AG04450 (cell line): ENCODE measurements around the gene FABP1. TPM values are rescaled to one million over a fixed set of nuclear protein-coding genes. Genes with fewer than 3 reads are reported as not detected.

Experiments
- CTCF ChIA-PET: fragments of 300-600, 350-600 bp; formaldehyde crosslinking; extraction: SDS; loops from one replicate; lab custom pipeline; 2022; ENCODE audit warnings: antibody characterized with exemption, inconsistent platforms; lab: Charles Lee
- POLR2A ChIA-PET: fragments of 350-600 bp; formaldehyde crosslinking; extraction: SDS; loops from one replicate; lab custom pipeline; 2021; ENCODE audit warnings: antibody characterized with exemption, inconsistent platforms; lab: Yijun Ruan, JAX
- DNase-seq: peaks from one replicate; pipeline ENCODE4 v3.0.0-alpha.2; 2011; ENCODE audit warnings: low read depth, low spot score
- H3K27ac ChIP-seq: one replicate; pipeline ENCODE4 v1.5.1; 2012; ENCODE audit warnings: low read depth, low read length, control low read depth
- H3K27me3 ChIP-seq: one replicate; pipeline ENCODE4 v1.6.0; 2012; ENCODE audit warnings: low read length; ENCODE audit not compliant: control insufficient read depth, insufficient read depth
- H3K4me3 ChIP-seq: 2 replicates; pipeline ENCODE4 v1.5.1; 2011; ENCODE audit warnings: mild to moderate bottlenecking, low read depth, low read length, control low read depth
- H3K9me3 ChIP-seq: 2 replicates; pipeline ENCODE4 v1.5.1; 2012; ENCODE audit warnings: low read length; ENCODE audit not compliant: control insufficient read depth, insufficient read depth
- CTCF ChIP-seq: IDR thresholded peaks from 2 replicates; pipeline ENCODE4 v1.5.1; 2011; ENCODE audit warnings: low read depth, low read length, control low read depth, inconsistent platforms
- polyA plus RNA-seq: library from polyadenylated mRNA; depleted of rRNA; stranded (reverse); fragments of >200 nt; gene quantifications from 2 replicates; pipeline ENCODE4 v1.2.3, GENCODE V29; 2011

FABP1 gene
- polyA plus RNA-seq, 1 experiment = not detected

- ChIA-PET CTCF (no interaction called here), POLR2A (interaction anchor here (0.6 kb wide), 1 partner anchor 19 kb away, joined by 4 read pairs; no protein-coding TSS in a partner anchor)
- H3K4me3 ChIP-seq = no peak overlapping the region
Observed at GRCh38 chr2:88110830-88111229, 17.0 kb downstream of the FABP1 start.

GRCh38 chr2:88108796-88109195 is 19.1 kb downstream of the FABP1 start:
- H3K9me3 ChIP-seq = no peaks in the 10 kb centered on the region; the same call in 1 of the 2 replicates
- no peak for DNase-seq
- no peak for TF ChIP-seq CTCF
- no peak overlapping the region for H3K27ac ChIP-seq
- ChIA-PET POLR2A (no interaction called here), CTCF (interaction anchor here (1.5 kb wide), 1 partner anchor 49 kb away, joined by 3 read pairs; no protein-coding TSS in a partner anchor)
- no peak overlapping the region for H3K4me3 ChIP-seq
- peaks cover 4% of the 10 kb centered on the region for H3K27me3 ChIP-seq

More at GRCh38 chr2:88110830-88111229, 17.0 kb downstream of the FABP1 start:
- Histone ChIP-seq H3K27ac (no peak overlapping the region), H3K9me3 (no peaks in the 10 kb centered on the region; the same call in 1 of the 2 replicates), H3K27me3 (no peaks in the 10 kb centered on the region)
- no peak for TF ChIP-seq CTCF
- no peak for DNase-seq

GRCh38 chr2:88100489-88100858 is 27.4 kb downstream of the FABP1 start:
- no peak for TF ChIP-seq CTCF
- no peak for DNase-seq
- Histone ChIP-seq H3K27me3 (peaks cover 4% of the 10 kb centered on the region), H3K27ac (no peak overlapping the region), H3K4me3 (no peak overlapping the region), H3K9me3 (no peaks in the 10 kb centered on the region)
- ChIA-PET POLR2A (no interaction called here), CTCF (interaction anchor here (1.9 kb wide), 1 partner anchor 40 kb away, joined by 10 read pairs; no protein-coding TSS in a partner anchor)

DNA sequence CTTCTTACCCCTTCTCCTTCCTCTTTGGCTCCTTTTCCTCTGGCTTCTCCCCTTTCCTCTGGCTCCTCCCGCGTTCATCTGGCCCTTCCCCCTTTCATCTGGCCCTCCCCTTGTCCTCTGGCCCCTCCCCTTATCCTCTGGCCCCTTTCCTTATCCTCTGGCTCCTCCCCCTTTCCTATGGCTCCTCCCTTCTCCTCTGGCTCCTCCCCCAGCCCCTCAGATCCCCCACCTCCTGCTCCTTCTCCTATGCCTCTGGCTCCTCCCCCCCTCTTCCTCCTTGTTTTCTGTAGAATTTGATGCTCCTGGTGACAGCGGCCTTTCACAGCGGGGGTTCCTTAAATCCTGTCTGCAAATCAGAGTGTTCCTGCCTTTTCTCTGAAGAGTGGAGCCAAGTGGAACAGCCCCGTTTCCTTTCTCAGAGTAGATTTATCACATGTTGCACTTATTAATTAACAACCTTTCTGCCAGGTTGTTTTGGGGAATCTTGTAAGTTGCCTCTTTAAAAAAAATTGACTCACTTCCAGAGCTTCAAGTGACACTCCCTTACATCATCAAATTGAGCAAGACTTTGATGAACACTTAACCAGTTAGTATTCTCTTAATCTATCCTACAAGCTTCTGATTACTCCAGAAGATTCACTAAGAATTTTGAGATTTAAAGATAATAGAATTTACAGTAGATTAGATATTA is 27.9 kb downstream of the FABP1 start:
- no peak overlapping the region for H3K4me3 ChIP-seq
- ChIA-PET CTCF (interaction anchor here (1.9 kb wide), 1 partner anchor 39 kb away, joined by 10 read pairs; no protein-coding TSS in a partner anchor), POLR2A (no interaction called here)
- DNase-seq = no peak
- H3K27ac ChIP-seq = no peak overlapping the region
- H3K9me3 ChIP-seq = no peaks in the 10 kb centered on the region
- no peak for TF ChIP-seq CTCF
- H3K27me3 ChIP-seq = peaks cover 4% of the 10 kb centered on the region

DNA sequence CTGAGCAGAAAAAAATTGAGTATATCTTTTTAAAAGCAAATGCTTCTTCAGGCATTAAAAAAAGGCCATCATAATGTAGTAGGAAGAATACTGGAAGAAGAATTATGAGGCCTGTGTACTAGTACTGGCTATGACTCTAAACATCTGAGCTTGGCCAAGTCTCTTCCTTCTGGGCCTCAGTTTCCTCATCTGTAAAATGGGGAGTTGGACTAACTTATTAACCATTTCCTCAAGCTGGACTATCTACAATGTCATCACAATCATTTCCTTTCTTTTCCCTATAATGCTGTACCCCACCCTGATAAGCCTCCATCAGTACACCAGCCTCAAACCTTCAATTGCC is 29.3 kb downstream of the FABP1 start:
- ChIA-PET POLR2A (no interaction called here), CTCF (no interaction called here)
- Histone ChIP-seq H3K27ac (no peak overlapping the region), H3K4me3 (no peak overlapping the region), H3K27me3 (peaks cover 5% of the 10 kb centered on the region), H3K9me3 (no peaks in the 10 kb centered on the region)
- no peak for TF ChIP-seq CTCF
- no peak for DNase-seq
